DMS53 (cell line): ENCODE results near the gene SPATA6L.

Experiments
- DNase-seq: peaks from one replicate; lab custom pipeline; 2025; lab: John Stamatoyannopoulos, UW

Gene SPATA6L

DNA sequence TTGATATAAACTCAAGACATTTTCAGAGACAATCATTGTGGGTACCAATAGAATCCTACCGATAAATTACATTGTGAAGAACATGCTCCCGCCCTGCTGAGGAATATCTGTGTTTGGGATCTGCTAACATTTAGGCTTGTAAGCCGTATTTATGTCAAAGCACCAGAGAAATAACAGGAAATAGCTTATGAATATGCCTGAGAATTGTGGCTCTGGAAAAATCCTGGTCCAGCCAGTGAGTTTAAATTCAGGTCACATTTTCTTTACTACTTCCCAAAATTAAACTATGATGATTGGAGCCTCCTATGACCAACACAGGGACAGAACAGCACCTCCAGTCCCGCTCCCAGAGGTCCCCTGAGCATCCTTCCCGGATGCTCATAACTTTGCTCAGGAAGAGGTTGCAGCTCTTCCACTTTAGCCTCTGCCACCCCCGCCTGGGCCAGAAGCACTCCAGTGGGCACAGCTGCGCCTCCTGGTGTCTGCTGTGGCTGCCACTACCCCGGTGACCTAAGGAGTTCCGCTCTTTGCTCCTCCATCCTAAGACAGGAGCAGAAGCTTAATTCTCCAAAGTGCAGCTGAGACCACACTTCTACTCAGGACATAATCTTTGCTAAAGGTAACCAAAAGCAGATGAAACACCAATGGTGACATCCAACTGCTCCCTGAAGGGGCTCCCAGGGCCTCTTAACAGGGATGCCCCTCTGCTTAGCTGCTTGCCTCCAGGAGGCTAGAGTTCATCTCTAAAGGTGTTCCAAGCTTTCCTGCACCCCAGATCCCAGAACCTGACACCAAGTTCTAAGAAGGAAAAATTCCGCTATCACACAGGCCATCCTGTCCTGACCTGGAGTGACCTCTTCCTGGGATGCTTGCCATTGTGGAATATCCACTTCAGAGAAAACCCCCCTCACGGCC, 117.2 kb downstream of the SPATA6L start:
- DNase-seq, result peak; percentile 3
